Stimulated activated CD4-positive, alpha-beta T cell treated with anti-CD3 and anti-CD28 coated beads, TNF-alpha, amount 100 ng/mL, for 48 hours (primary cell): ENCODE measurements around the gene PPP2R2D.
A peak's percentile ranks its signal among the peaks of the same experiment; 100 is the strongest.
"Not testable (repeated sequence)": the region's sequence is repeated elsewhere in the genome, so short reads cannot be mapped to it uniquely, and the experiment has no call there.

Experiments used
- DNase-seq, 3 donors: peaks; one replicate each; pipeline ENCODE4 v3.0.0-alpha.2; 2020; ENCODE audit warnings: low read depth in 3 of 3

Gene PPP2R2D

GRCh38 chr10:131868436-131868835 lies 32.4 kb upstream of the PPP2R2D start:
- no peak for DNase-seq

GRCh38 chr10:131869344-131869743 lies 31.5 kb upstream of the PPP2R2D start:
- no peak for DNase-seq

DNA sequence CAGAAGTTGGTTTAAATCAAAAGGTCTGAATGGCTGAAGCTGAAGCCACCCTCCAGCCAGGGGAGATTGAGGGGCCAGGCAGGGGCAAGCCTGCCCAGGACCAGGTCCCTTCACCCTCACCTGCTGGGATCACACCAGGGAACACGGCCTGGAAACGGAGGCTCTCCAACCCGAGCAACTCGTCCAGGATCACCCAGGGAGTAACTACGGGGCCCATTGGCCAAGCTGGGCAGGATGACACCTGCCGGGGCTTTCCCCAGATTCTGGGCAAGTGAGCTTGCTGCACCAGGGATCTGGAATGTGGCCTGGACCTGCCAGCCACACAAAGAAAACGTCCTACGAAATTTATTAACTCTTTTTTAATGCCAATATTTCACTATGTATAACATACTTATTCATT lies 30.4 kb upstream of the PPP2R2D start:
- DNase-seq = no peak

DNA sequence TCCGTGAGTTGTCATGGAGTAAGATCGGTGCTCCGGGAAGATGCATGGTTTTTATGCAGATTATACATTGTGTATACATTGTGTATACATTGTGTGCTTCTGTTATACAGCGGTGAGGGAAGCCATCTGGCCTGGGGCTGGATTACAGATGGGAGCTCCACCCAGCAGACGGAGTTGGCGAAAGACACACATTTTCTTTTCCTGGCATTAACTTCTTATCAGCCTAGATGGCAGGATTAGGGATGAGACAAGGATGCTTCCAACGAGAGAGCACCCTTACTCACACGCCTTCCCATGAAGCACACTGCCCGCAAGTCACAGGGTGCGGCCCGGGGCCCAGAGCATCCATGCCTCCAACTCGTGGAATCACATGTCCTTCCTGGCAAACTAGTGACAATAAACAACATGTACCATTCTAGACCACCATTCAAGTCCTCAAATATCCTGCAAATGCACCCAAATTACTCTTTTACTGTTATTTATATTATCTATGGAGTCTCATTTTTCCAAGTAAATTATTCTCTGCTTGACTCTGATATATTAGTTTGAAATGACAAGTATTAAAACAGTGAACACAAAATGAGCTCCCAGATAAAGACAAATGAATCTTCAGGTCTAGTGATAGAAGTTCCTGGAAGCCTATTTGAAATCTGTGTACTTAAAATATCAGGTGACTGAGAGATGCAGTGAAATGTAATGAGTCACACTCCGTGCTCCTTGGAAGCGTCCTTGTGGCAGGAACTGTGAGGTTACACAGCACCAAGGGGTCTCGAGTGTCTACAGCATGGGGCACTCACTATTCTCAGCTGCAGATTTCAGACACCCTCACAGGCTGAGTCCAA lies 29.8 kb upstream of the PPP2R2D start:
- no peak for DNase-seq

GRCh38 chr10:131871673-131872005 lies 29.2 kb upstream of the PPP2R2D start:
- DNase-seq = no peak

GRCh38 chr10:131872011-131872826 lies 28.6 kb upstream of the PPP2R2D start:
- DNase-seq = no peak

GRCh38 chr10:131872827-131873375 lies 27.9 kb upstream of the PPP2R2D start:
- no peak for DNase-seq

GRCh38 chr10:131874991-131875451 lies 25.8 kb upstream of the PPP2R2D start:
- DNase-seq = peak; percentile 25 to 63 (median 60)

DNA sequence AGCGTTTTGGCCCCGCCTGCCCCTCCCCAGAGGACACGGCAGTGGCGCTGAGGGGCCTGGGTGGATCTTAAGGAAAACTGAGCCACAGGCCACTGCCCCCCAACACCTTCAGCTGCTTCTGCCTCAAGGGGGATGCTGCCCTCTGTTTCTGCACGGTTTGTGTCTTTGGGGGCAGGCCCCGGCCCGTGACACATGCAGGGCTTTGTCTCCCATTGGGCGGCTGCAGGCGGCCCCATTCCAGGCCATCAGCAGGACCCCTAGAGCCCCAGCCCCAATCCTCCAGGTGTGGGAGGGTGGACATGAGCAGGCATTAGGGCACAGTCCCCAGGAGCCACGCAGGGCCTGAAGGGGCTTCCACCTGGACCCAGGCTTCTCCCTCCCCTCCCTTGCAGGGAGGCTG lies 25.3 kb upstream of the PPP2R2D start:
- DNase-seq = no peak

GRCh38 chr10:131876017-131876416 lies 24.8 kb upstream of the PPP2R2D start:
- no peak for DNase-seq

- DNase-seq = no peak
Observed at GRCh38 chr10:131876508-131876907, 24.3 kb upstream of the PPP2R2D start.

DNA sequence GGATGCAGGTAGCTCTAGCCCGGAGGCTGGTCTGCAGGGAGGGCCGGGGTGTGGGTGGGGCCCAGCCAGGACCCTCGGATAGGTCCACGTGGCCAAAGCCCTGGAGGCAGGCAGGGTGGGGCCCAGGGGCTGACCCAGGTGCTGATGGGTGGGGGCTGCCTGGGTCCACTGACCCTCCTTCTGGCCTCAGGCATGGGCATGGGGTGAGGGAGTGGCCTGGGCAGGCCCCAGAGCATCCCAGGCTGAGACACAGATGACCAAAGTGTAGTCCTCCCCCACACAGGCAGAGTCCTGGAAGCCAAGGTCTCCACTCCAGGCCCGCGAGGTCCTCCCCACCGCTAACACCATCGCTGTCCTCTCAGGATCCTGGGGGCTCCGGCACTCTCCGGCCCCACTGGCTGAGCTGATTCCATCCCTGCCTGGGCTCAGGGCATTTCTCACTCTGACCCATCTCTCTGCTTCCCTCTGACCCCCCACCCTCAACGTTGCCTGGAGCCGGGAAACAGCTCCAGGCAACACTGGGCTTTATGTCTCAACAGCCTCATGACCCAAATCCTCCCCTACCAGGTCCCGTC lies 20.7 kb upstream of the PPP2R2D start:
- no peak for DNase-seq

GRCh38 chr10:131881104-131881880 lies 19.5 kb upstream of the PPP2R2D start:
- no peak for DNase-seq

GRCh38 chr10:131882151-131882550 lies 18.7 kb upstream of the PPP2R2D start:
- no peak for DNase-seq

- DNase-seq = no peak
Observed at GRCh38 chr10:131882590-131883451, 18.0 kb upstream of the PPP2R2D start.

DNA sequence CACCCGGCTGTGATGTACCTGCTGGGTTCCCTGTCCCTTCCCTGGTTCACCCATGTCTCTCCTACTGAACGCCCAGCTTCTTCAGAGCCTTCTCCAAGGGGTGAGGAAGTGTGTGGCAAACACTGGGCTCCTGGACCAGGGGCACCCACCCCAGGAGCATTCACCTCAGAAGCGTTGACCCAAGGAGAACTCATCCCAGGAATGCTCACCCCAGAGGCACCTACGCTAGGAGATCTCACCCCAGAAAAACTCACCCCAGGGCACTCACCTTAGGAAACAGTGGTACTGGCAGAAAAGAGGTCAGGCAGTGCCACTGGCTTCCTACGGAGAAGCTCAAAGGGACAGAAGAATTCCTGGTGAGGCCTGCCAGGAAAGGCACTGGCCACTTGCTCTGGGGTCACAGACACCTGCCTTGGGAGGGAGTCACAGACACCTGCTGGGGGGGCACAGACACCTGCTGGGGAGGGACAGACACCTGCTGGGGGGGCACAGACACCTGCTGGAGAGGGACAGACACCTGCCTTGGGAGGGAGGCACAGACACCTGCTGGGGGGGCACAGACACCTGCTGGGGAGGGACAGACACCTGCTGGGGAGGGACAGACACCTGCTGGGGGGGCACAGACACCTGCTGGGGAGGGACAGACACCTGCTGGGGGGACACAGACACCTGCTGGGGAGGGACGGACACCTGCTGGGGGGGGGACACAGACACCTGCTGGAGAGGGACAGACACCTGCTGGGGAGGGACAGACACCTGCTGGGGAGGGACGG lies 17.0 kb upstream of the PPP2R2D start:
- not testable (repeated sequence) for DNase-seq

- DNase-seq = peak; percentile 61 to 79 (median 79)
Observed at GRCh38 chr10:131885391-131886165, 15.2 kb upstream of the PPP2R2D start.

DNA sequence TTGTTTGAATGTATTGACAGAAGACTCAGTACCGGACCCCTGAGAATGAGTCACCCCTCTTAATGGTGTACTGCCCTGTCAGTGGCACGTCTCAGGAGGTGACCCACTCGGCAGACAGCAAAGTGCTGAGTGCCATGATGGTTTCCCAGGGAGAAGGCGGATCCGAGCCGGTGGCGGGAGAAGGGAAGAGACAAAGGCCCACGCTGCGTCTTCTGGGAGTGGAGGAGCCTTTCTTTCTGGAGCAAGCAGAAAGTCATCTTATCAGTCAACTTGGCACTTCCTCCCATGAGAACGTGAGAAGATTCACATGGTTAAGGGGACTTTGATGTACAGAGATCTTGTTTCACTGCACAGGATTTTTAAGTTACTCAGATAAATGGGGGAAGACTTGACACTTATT lies 14.6 kb upstream of the PPP2R2D start:
- no peak for DNase-seq

GRCh38 chr10:131888186-131888604 lies 12.6 kb upstream of the PPP2R2D start:
- DNase-seq = no peak
